B cell (primary cell): ENCODE measurements around the gene KCNK18. TPM values are rescaled to one million over a fixed set of nuclear protein-coding genes. Genes with fewer than 3 reads are reported as not detected.
"Not testable (repeated sequence)": the region's sequence is repeated elsewhere in the genome, so short reads cannot be mapped to it uniquely, and the experiment has no call there.

Experiments used
- ATAC-seq: fragments of 200-7000 bp; cut with Tn5 transposase; one replicate; pipeline ENCODE4 v1.10.0; 2021; ENCODE audit warnings: low read depth, mild to moderate bottlenecking, moderate number of reproducible peaks, moderate library complexity
- CTCF ChIA-PET: fragments of 350-600 bp; sonication (Branson Sonifier 250); formaldehyde crosslinking; loops from one replicate; lab custom pipeline; 2021; ENCODE audit warnings: antibody characterized with exemption, inconsistent platforms; lab: Charles Lee
- POLR2A ChIA-PET: fragments of 350-600 bp; sonication (Branson Sonifier 250); formaldehyde crosslinking; loops from one replicate; lab custom pipeline; 2021; ENCODE audit warnings: antibody characterized with exemption; lab: Charles Lee
- DNase-seq: peaks from one replicate; pipeline ENCODE4 v3.0.0; 2013
- H2AFZ ChIP-seq: 2 replicates; pipeline ENCODE4 v1.6.1; 2012; ENCODE audit warnings: mild to moderate bottlenecking, low read depth, low read length; ENCODE audit not compliant: insufficient read depth, poor library complexity, severe bottlenecking
- H3K27ac ChIP-seq, 2 donors: 1 replicate in 1 of 2; 2 replicates in 1 of 2; pipeline ENCODE4 v1.5.1; 2012 to 2013; ENCODE audit warnings: low read length in 2 of 2, mild to moderate bottlenecking in 2 of 2, moderate library complexity in 1 of 2
- H3K27me3 ChIP-seq, 4 experiments: fragments of 200-600 bp in 1 of 4; sonication (generic) in 1 of 4; replicated peaks in 1 of 4; 1 replicate in 2 of 4; 2 replicates in 2 of 4; pipeline versions ENCODE4 v1.6.1 to v1.7.0; 2013 to 2016; ENCODE audit warnings: low read length in 3 of 4, mild to moderate bottlenecking in 2 of 4, mixed read lengths in 1 of 4, moderate library complexity in 1 of 4; ENCODE audit not compliant: insufficient read depth in 4 of 4, control insufficient read depth in 3 of 4; ENCODE audit errors: control extremely low read depth in 1 of 4
- H3K36me3 ChIP-seq, 2 experiments: replicated peaks in 1 of 2; 1 replicate in 1 of 2; 2 replicates in 1 of 2; pipeline versions ENCODE4 v1.6.1 to v1.7.1; 2013; ENCODE audit warnings: low read length in 1 of 2; ENCODE audit not compliant: insufficient read depth in 2 of 2, control insufficient read depth in 1 of 2; ENCODE audit errors: control extremely low read depth in 1 of 2, extremely low read depth in 1 of 2
- H3K4me1 ChIP-seq, 2 donors: fragments of 200-600 bp in 1 of 2; sonication (generic) in 1 of 2; 1 replicate in 1 of 2; 2 replicates in 1 of 2; pipeline versions ENCODE4 v1.5.1 to v1.6.1; 2013 to 2017; ENCODE audit warnings: low read length in 2 of 2; ENCODE audit not compliant: control insufficient read depth in 2 of 2, insufficient read depth in 2 of 2
- H3K4me2 ChIP-seq: replicated peaks from 2 replicates; pipeline ENCODE3; 2012; ENCODE audit warnings: mild to moderate bottlenecking, low read depth, low read length; ENCODE audit not compliant: poor library complexity, severe bottlenecking
- H3K4me3 ChIP-seq, 5 experiments: fragments of 200-600 bp in 1 of 5; sonication (generic) in 1 of 5; 1 replicate in 3 of 5; 2 replicates in 2 of 5; pipeline versions ENCODE4 v1.5.1 to v1.7.0; 2011 to 2016; ENCODE audit warnings: low read length in 4 of 5, mild to moderate bottlenecking in 4 of 5, low read depth in 2 of 5, control low read depth in 1 of 5, moderate library complexity in 1 of 5; ENCODE audit not compliant: insufficient read depth in 1 of 5; ENCODE audit errors: control extremely low read depth in 1 of 5, extremely low read depth in 1 of 5
- H3K79me2 ChIP-seq: fragments of 200-600 bp; sonication (generic); one replicate; pipeline ENCODE4 v1.6.0; 2016; ENCODE audit warnings: low read length; ENCODE audit not compliant: control insufficient read depth, insufficient read depth
- H3K9ac ChIP-seq: fragments of 200-600 bp; sonication (generic); 2 replicates; pipeline ENCODE4 v1.6.1; 2017; ENCODE audit warnings: mild to moderate bottlenecking, low read length, moderate library complexity
- H3K9me3 ChIP-seq, 3 donors: one replicate each; pipeline versions ENCODE4 v1.6.1 to v1.7.1; 2013; ENCODE audit warnings: low read length in 2 of 3; ENCODE audit not compliant: control insufficient read depth in 2 of 3, insufficient read depth in 1 of 3; ENCODE audit errors: control extremely low read depth in 1 of 3
- H4K20me1 ChIP-seq: 2 replicates; pipeline ENCODE4 v1.6.0; 2012; ENCODE audit warnings: mild to moderate bottlenecking, low read length; ENCODE audit not compliant: insufficient read depth, control insufficient read depth, poor library complexity, severe bottlenecking
- H3K27ac Mint-ChIP-seq: one replicate; pipeline ENCODE4 v1.8.0; 2021; ENCODE audit warnings: mixed read lengths
- H3K27me3 Mint-ChIP-seq: one replicate; pipeline ENCODE4 v1.8.0; 2021; ENCODE audit warnings: mixed read lengths
- H3K4me1 Mint-ChIP-seq: one replicate; pipeline ENCODE4 v1.8.0; 2021; ENCODE audit warnings: mixed read lengths
- H3K4me3 Mint-ChIP-seq: one replicate; pipeline ENCODE4 v1.8.0; 2021; ENCODE audit warnings: mixed read lengths
- H3K9me3 Mint-ChIP-seq: one replicate; pipeline ENCODE4 v1.8.0; 2022; ENCODE audit warnings: mixed read lengths; ENCODE audit not compliant: insufficient read depth
- EZH2 ChIP-seq: IDR thresholded peaks from 2 replicates; pipeline ENCODE4 v1.6.1; 2012; ENCODE audit warnings: borderline replicate concordance, low read depth, mild to moderate bottlenecking, moderate library complexity, low read length; ENCODE audit not compliant: insufficient read depth, poor library complexity, severe bottlenecking
- WGBS: methylation state at CpG from one replicate; pipeline ENCODE4 v1.1.5; 2013; ENCODE audit warnings: missing lambda C conversion rate; ENCODE audit not compliant: insufficient coverage; 5-methylcytosine and 5-hydroxymethylcytosine counted together
- intact Hi-C: fragments of 100-400 bp; cut with micrococcal nuclease; formaldehyde crosslinking; loops from one replicate; pipeline ENCODE4 v1.10.0; 2022
- polyA plus RNA-seq: library from polyadenylated mRNA; depleted of rRNA; stranded (reverse); fragments of >200 nt; gene quantifications from 2 replicates; pipeline ENCODE4 v1.2.3, GENCODE V29; 2012
- total RNA-seq, 2 donors: library from RNA; stranded (reverse); fragments of 120-200 nt in 1 of 2; gene quantifications; 1 replicate in 1 of 2; 2 replicates in 1 of 2; pipeline versions ENCODE4 v1.2.3 to v1.2.4, GENCODE V29; 2013 to 2022
- TF ChIP-seq, protein P1 (sequence below): fragments of 200-600 bp; IDR thresholded peaks from one replicate; pipeline ENCODE4 v1.8.0; 2022; ENCODE audit warnings: antibody characterized with exemption, mild to moderate bottlenecking

The KCNK18 gene
- total and polyA plus RNA-seq, 2 donors (not counting 1 experiment from before 2014, with no cell fraction given) = not detected

- no peaks in the 10 kb centered on the region for H3K9me3 Mint-ChIP-seq
- no peaks in the 10 kb centered on the region for H3K79me2 ChIP-seq
- intact Hi-C loops = no loop called here
- H3K27ac Mint-ChIP-seq = no peak overlapping the region
- ChIA-PET CTCF (interaction anchor here (1.4 to 4.1 kb wide), 3 partner anchors 9 to 396 kb away, joined by 3 to 16 read pairs (median 4); no protein-coding TSS in a partner anchor), POLR2A (no interaction called here)
- no peaks in the 10 kb centered on the region for H3K4me1 Mint-ChIP-seq
- 96% methylated on average over 10 of the region's 10 CpGs for WGBS
- peaks cover 13% of the 10 kb centered on the region for H3K27me3 Mint-ChIP-seq
- no peaks in the 10 kb centered on the region for H3K4me1 ChIP-seq
- no peak overlapping the region for H3K4me3 ChIP-seq
- TF ChIP-seq, protein P1, sequence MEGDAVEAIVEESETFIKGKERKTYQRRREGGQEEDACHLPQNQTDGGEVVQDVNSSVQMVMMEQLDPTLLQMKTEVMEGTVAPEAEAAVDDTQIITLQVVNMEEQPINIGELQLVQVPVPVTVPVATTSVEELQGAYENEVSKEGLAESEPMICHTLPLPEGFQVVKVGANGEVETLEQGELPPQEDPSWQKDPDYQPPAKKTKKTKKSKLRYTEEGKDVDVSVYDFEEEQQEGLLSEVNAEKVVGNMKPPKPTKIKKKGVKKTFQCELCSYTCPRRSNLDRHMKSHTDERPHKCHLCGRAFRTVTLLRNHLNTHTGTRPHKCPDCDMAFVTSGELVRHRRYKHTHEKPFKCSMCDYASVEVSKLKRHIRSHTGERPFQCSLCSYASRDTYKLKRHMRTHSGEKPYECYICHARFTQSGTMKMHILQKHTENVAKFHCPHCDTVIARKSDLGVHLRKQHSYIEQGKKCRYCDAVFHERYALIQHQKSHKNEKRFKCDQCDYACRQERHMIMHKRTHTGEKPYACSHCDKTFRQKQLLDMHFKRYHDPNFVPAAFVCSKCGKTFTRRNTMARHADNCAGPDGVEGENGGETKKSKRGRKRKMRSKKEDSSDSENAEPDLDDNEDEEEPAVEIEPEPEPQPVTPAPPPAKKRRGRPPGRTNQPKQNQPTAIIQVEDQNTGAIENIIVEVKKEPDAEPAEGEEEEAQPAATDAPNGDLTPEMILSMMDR = no peak
- no peak for TF ChIP-seq EZH2
- H3K9me3 ChIP-seq = peaks cover 0 to 2% (median under 1%) of the 10 kb centered on the region in 3 donors
- H3K27me3 ChIP-seq = no peaks in the 10 kb centered on the region
- H3K9ac ChIP-seq = no peak overlapping the region
- H2AFZ ChIP-seq = no peak overlapping the region
- H3K36me3 ChIP-seq = no peaks in the 10 kb centered on the region
- DNase-seq (no peak), ATAC-seq (no peak)
- H3K4me2 ChIP-seq = no peak overlapping the region
- no peaks in the 10 kb centered on the region for H4K20me1 ChIP-seq
- no peak overlapping the region for H3K4me3 Mint-ChIP-seq
- H3K27ac ChIP-seq = no peak overlapping the region
These were observed 13.0 kb upstream of the KCNK18 start for GRCh38 chr10:117184296-117184695.

GRCh38 chr10:117184821-117185220 lies 12.5 kb upstream of the KCNK18 start:
- POLR2A ChIA-PET = no interaction called here

DNA sequence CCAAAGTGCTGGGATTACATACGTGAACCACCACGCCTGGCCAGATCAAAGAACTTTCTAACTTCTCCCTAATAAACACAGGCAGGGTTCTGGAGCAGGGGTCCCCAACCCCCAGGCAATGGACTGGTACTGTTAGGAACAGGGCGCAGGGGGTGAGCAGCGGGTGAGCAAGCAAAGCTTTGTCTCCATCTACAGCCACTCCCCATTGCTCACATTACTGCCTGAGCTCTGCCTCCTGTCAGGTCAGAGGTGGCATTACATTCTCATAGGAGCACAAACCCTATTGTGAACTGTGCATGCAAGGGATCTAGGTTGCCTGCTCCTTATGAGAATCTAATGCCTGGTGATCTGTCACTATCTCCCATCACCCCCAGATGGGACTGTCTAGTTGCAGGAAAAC lies 11.5 kb upstream of the KCNK18 start:
- CTCF ChIA-PET = interaction anchor here (4.1 kb wide), 1 partner anchor 10 kb away, joined by 16 read pairs; no protein-coding TSS in a partner anchor
- DNase-seq, H3K4me2 ChIP-seq, H3K4me1 ChIP-seq, H4K20me1 ChIP-seq, intact Hi-C loops, POLR2A ChIA-PET, H3K36me3 ChIP-seq, H2AFZ ChIP-seq, H3K4me3 ChIP-seq, H3K27ac Mint-ChIP-seq, H3K9me3 ChIP-seq, H3K4me1 Mint-ChIP-seq, H3K27ac ChIP-seq, H3K9me3 Mint-ChIP-seq, H3K79me2 ChIP-seq, H3K9ac ChIP-seq, H3K4me3 Mint-ChIP-seq, H3K27me3 ChIP-seq, ATAC-seq, H3K27me3 Mint-ChIP-seq: not testable (repeated sequence)
- 100% methylated on average over 4 of the region's 4 CpGs for WGBS

More at GRCh38 chr10:117184821-117185220, 12.5 kb upstream of the KCNK18 start:
- H3K79me2 ChIP-seq = no peaks in the 10 kb centered on the region
- intact Hi-C loops = no loop called here
- no peaks in the 10 kb centered on the region for H3K4me1 ChIP-seq
- H3K27me3 ChIP-seq = no peaks in the 10 kb centered on the region
- no peak overlapping the region for H3K9ac ChIP-seq
- Mint-ChIP-seq H3K4me3 (no peak overlapping the region), H3K4me1 (no peaks in the 10 kb centered on the region), H3K9me3 (no peaks in the 10 kb centered on the region), H3K27me3 (peaks cover 13% of the 10 kb centered on the region), H3K27ac (no peak overlapping the region)
- no peak overlapping the region for H3K4me2 ChIP-seq
- ATAC-seq = no peak
- H3K36me3 ChIP-seq = no peaks in the 10 kb centered on the region
- peaks cover 0 to 6% (median 3%) of the 10 kb centered on the region in 3 donors for H3K9me3 ChIP-seq
- WGBS = 100% methylated on average over 3 of the region's 3 CpGs
- H3K4me3 ChIP-seq = no peak overlapping the region
- H4K20me1 ChIP-seq = no peaks in the 10 kb centered on the region
- H2AFZ ChIP-seq = no peak overlapping the region
- no peak overlapping the region for H3K27ac ChIP-seq
- no peak for DNase-seq
- CTCF ChIA-PET = interaction anchor here (1.4 to 4.1 kb wide), 2 partner anchors 9 to 396 kb away, joined by 4 to 16 read pairs; no protein-coding TSS in a partner anchor
- TF ChIP-seq, protein P1 = no peak
- no peak for TF ChIP-seq EZH2
